Keratinocyte (primary cell): ENCODE results near the gene ELMOD1.

Source experiments
- EZH2 ChIP-seq: IDR thresholded peaks from one replicate; pipeline ENCODE4 v1.6.1; 2012; ENCODE audit warnings: inconsistent platforms, mild to moderate bottlenecking, low read length, moderate library complexity
- TF ChIP-seq, protein P1 (sequence below), 3 experiments: IDR thresholded peaks in 1 of 3; conservative IDR thresholded peaks in 1 of 3; optimal IDR thresholded peaks in 1 of 3; 2 replicates in 2 of 3; 3 replicates in 1 of 3; pipeline versions ENCODE3 to v1.5.1; 2011; ENCODE audit warnings: low read length in 3 of 3, mild to moderate bottlenecking in 3 of 3, moderate library complexity in 2 of 3, control low read depth in 1 of 3, inconsistent platforms in 1 of 3; ENCODE audit not compliant: insufficient read depth in 2 of 3; ENCODE audit errors: extremely low read depth in 1 of 3

DNA sequence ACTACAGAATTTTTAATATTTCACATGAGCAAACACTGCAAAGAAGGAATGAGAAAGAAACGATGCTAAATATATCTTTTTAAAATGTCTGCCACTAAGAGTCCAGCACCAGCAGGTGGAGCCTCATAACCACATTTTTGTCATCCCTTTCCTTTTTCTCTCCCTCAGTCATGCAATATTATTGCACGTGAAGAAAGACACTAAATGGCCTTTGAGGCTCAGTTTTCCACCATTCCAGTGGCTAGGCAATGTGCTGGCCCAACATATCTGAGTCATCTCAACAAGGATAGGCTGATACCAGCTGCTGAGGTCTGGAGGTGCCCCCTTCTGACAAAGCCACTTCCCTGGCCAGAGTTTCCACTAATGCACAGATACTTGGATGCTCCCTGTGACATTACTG lies 27.2 kb upstream of the ELMOD1 start:
- TF ChIP-seq, protein P1, sequence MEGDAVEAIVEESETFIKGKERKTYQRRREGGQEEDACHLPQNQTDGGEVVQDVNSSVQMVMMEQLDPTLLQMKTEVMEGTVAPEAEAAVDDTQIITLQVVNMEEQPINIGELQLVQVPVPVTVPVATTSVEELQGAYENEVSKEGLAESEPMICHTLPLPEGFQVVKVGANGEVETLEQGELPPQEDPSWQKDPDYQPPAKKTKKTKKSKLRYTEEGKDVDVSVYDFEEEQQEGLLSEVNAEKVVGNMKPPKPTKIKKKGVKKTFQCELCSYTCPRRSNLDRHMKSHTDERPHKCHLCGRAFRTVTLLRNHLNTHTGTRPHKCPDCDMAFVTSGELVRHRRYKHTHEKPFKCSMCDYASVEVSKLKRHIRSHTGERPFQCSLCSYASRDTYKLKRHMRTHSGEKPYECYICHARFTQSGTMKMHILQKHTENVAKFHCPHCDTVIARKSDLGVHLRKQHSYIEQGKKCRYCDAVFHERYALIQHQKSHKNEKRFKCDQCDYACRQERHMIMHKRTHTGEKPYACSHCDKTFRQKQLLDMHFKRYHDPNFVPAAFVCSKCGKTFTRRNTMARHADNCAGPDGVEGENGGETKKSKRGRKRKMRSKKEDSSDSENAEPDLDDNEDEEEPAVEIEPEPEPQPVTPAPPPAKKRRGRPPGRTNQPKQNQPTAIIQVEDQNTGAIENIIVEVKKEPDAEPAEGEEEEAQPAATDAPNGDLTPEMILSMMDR (optimal IDR thresholded peaks at IDR 0.05 in 1 of 3, IDR thresholded peaks at IDR 0.05 in 1 of 3, conservative IDR thresholded peaks at IDR 0.05 in 1 of 3; ENCODE audit: extremely low read depth in 1 of 3, insufficient read depth in 2 of 3, low read length in 3 of 3): peak in 2 of 3 experiments; percentile 44 to 61
- no peak for TF ChIP-seq EZH2
